ENCODE results near the gene NUDT1. TPM values are rescaled to one million over a fixed set of nuclear protein-coding genes. Genes with fewer than 3 reads are reported as not detected.

Gene NUDT1
- total RNA-seq, 1 donor from 2014 or later = 2.2 TPM

DNA sequence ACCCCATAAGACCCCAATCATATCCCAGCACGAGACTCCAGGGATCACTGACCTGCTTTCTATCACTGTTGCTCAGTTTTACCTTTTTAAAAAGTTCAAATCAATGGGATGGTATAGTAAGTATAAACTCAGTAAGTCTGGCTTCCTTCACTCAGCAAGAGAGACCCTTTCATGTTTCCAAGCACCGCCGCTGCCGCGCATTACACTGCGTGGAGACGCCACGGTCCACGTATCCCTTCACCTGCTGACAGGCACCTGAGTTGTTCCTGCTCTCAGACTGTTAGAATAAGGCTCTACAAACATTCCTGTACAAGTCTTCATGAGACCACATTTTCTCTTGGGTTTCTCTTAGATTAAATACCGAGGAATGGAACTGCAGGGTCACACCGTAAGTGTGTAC is 37.6 kb upstream of the NUDT1 start:
- DNase-seq (ENCODE audit: low spot score) (no peak), ATAC-seq (no peak)

DNA sequence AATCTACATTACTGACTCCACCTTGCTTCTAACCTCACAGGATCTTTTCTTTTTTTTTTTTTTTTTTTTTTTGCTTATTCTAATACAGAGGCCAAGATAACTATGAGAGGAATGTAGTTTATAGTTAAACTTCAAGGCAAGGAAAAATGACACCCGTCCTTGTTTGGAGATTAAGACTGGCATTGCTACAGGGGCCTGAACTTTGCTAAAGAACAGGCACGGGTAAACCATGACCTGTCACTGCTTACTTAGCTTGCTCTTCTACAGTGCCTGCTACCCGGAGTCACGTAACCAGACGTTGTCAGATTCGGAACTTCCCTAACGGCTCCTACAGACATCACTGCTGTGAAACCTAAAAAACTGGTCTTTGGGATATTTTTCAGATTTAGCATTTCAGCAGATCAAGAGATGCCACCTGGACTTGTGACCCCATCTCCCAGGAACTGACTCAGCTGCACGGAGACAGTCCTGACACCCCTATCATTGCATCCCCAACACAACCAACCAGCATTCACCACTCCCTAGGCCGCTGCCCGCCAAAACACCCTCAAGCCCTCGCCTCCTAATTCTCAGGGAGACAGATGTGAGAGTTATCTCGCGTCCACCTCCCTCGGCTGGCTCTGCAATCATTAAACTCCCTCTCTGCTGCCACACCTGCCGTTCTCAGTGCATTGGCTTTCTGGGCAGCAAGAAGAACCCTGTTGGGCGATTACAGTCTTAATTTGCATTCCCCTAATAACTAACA is 36.8 kb upstream of the NUDT1 start:
- ATAC-seq (no peak), DNase-seq (ENCODE audit: low spot score) (no peak)

DNA sequence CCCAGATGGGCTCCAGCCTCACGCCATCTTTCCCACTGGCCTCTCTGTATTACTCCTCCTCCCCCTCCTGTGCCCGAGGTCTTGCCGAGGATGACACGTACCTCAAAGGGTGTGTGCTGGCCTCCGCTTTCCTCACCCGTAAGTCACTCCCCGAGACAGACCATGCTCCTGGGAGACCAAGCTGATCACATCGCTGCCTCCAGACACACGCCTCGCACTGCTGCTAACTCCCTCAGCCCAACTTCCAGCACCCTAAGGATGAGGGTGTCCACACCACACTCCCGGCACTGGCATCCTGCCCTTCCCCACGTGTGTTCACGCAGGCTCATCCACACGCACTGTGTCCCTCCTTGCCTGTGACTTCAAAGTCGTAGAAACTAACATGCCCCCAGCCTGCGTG is 33.3 kb upstream of the NUDT1 start:
- no peak for ATAC-seq
- no peak for DNase-seq (ENCODE audit: low spot score)

DNA sequence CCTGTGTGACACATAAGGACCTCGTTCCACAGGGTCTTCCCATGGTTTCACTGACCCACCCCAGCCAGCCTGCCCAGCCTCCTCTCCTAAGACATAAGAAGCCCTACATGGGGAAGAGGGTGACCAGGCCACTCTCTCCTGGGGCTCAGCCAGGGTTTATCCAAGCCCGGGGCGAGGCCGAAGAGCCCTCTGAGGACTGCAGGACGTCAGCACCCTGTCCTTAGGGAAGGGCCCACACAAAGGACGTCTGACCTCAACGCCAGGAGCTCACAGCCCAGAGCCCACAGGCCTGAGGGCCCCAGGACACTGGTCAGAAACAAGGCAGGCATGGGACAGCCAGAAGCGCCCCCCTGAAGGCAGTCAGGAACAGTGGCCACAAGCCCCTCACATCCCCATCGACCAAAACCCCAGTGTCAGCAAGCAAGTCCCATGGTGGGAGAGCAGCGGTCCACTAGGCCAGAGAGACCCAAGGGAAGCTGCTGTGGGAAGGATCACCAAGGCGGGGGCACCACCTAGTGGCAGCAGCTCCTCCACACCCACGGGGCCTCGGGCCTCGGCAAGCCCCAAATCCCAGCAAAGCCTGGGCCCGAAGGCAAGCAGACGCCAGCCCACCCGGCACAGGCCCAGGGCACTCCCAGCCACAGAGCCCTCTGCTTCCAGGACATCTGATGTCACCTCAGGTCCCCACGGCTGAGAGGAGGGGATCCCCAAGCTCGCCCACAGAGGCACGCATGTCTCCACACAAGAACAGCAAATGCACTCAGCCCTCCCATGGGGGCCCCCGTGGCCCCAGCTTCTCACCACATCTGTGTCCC is 32.7 kb upstream of the NUDT1 start:
- ATAC-seq (peak; percentile 91), DNase-seq (ENCODE audit: low spot score) (peak; percentile 58)

DNA sequence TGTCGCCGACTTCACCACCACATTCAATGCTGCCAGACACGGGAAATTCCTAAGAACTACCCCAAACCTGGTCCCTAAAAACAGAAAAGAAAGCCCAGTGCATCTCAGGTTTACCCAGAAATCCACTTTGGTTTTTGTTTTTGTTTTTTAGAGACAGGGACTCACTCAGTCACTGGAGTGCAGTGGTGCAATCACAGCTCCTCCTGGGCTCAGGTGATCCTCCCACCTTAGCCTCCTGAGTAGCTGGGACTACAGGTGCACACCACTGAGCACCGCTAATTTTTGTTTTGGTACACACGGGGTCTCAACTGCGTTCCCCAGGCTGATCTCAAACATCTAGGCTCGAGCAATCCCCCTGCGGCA is 32.1 kb upstream of the NUDT1 start:
- ATAC-seq = no peak
- DNase-seq (ENCODE audit: low spot score) = no peak

DNA sequence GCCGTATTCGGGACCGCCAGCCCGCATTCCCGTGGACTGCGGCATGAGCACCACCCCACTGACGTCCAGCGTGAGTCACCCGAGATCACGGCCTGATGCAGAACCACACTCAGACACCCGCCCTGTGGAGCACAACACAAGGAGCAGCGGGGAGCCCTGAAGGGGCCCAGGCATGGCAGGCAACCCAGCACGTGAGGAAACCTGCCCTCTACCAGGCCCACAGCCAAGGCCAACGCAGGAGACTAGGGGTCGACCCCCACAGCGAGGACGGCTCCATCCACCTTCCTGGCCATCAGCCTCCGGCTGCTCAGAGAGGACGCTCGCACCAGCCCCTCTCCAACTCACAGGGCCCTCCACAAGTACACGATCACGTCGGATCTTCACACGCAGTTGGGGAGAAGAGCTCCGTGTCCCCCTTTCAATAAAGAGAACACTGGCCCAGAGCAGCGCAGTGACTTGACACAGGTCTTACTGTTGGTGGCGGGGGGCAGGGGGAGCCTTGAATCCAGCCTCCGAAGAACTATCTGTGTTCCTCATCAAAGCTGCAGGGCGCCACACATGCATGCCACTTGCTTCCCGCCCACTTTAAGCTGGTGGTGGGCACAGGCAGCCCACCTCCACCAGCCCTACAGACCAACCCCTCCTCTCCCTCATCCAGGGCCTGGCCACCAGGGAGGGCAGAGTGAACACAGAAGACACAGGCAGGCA is 31.3 kb upstream of the NUDT1 start:
- DNase-seq (ENCODE audit: low spot score) (no peak), ATAC-seq (no peak)

DNA sequence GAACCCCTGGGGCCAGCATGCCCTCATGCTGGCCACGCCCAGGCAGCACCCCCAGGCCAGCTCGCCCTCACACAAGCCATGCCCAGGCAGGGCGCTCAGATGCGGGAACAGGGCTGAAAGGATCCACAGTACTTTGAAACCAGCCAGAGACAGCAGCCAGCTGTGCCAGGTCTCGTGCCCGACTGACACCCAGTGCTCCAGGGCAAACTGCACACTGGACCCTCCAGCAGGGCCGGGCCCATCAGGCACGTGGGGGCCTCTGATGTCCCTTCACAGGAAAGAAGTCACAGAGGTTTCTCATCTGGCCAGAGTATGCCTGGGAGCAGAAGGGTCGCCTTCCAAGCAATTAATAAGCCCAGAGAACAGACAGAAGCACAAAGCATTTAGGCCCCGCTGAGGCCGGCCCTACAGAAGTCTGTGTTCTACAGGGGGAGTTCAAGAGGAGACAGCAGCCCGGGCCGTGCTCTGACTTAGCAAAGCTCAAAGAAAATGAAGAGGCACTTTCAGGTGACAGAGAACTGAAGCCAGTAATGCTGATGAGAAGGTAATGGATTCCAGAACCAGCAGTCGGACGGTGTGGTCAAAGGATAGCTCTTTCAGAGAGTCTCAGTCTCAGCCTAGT is 30.7 kb upstream of the NUDT1 start:
- DNase-seq (ENCODE audit: low spot score) = no peak
- ATAC-seq = no peak

DNA sequence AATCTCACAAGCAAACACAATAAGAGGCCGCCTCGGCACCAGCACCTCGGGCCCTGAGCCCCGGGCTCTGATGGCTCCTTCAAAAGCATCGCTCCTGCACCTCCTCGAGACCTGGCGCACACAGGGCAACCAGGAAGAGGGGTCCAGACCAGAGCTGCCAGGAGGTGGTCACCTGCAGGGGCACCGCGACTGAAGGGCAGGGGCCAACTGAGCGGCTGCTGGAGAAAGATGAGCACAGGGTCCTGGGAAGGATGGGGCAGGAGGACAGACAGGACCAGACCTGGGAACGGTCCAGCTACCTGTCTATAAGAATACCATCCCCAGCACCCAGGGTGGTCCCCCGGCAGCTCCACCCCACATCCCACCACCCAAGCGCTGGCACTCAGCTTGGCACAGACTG is 30.1 kb upstream of the NUDT1 start:
- ATAC-seq (no peak), DNase-seq (ENCODE audit: low spot score) (no peak)

DNA sequence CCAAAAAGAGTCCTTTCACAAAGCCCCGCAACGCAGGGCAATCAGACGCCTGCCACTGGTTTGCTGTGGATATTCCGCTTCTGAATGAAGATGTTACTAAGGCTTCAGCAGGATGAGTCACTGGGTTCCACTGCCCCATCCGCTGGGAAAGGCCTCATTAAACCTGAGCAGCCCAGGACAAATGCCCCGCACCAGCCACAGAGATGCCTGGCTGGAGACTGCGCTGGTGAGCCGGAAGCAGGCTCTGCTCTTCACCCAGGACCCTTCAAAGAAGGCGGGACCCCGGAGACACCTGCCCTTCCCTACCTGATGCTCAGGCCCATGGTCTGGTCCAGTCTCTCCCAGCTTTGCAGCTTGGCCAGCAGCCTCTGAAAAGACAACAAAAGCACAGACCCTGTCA is 29.1 kb upstream of the NUDT1 start:
- ATAC-seq = no peak
- no peak for DNase-seq (ENCODE audit: low spot score)

DNA sequence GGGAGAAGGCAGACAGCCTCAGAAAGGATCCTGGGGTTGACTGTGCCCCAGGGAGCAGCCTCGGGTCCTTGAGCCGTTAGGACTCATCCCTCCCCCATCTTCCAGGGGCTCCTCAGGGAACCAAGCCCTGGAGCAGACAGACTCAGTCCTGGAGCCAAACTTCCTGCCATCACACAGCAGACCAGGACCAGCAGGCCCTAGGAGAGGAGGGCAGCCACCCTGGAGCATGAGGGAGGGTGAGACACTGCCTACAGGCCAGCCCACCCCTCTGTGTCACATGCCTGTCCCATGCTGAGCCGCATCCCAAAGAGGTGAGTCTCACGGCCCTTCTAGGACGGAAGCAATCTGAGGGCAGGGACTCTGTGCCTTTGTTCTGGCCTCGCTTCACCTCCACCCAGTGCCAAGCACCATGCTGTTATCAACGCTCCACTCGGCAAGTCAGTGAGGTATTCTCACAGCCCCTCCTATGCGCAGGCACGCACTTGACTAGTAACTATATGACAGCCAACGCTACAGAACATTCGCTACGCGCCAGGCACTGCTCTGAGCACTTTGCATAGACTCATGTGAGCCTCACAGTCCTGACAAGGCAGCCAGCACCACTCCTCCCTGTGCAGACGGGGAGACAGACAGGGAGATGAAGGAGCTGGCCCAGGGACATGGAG is 28.3 kb upstream of the NUDT1 start:
- no peak for DNase-seq (ENCODE audit: low spot score)
- ATAC-seq = no peak

DNA sequence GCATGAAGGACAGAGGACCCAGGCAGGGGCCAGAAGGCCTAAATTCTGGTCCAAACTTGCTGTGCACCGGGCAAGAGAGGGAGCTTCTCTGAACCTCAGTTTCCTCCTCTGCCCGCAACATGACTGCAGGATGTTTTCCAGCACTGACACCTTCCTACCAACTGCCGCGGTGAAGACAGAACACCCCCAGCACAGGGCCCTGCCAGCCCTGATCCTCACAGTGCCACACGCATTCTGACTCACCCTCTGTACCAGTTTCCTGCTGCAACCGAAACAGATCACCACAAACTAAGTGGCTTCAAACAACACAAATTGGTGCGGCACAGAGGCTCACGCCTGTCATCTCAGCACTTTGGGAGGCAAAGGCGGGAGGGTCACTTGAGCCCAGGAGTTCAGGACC is 27.4 kb upstream of the NUDT1 start:
- no peak for DNase-seq (ENCODE audit: low spot score)

DNA sequence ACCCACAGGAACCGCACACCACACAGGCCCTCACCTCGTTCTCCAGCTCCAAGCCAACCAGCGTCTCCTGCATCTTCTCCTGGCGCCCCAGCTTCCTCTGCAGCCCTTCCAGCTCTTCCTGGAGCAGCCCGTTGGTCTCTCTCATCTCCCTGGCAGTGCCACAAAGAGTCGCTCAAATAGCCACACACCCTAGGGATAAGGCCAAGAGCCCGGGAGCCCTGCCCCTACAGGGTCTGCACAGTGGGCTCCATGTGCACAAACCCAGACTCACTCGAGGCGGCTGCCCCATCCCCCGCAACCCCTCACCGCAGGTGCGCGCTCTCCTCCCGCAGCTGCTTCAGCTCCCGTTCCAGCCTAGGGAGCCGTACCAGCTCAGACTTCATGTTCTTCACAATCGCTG is 26.2 kb upstream of the NUDT1 start:
- no peak for DNase-seq (ENCODE audit: low spot score)
- no peak for ATAC-seq

More for the DNA sequence above, 27.4 kb upstream of the NUDT1 start:
- no peak for ATAC-seq

DNA sequence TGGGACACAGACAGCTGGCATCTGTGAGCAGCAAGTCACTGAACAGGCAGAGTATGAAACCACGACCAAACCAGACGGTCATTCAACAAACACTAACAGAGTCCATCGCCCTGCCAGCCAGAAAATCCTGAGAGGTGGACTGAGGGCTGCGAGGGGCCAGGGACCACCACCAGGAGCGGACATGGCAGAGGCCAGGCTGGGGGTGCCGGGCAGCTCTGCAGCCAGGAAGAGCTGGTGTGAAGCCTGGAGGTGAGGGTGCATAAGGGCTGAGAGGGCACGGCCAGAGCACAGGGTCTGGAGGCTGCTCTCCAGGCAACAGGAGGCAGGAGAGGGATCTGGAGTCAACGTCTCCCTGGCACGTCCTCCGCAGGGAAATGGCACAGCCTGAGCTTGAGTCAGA is 24.8 kb upstream of the NUDT1 start:
- ATAC-seq (no peak), DNase-seq (ENCODE audit: low spot score) (no peak)

DNA sequence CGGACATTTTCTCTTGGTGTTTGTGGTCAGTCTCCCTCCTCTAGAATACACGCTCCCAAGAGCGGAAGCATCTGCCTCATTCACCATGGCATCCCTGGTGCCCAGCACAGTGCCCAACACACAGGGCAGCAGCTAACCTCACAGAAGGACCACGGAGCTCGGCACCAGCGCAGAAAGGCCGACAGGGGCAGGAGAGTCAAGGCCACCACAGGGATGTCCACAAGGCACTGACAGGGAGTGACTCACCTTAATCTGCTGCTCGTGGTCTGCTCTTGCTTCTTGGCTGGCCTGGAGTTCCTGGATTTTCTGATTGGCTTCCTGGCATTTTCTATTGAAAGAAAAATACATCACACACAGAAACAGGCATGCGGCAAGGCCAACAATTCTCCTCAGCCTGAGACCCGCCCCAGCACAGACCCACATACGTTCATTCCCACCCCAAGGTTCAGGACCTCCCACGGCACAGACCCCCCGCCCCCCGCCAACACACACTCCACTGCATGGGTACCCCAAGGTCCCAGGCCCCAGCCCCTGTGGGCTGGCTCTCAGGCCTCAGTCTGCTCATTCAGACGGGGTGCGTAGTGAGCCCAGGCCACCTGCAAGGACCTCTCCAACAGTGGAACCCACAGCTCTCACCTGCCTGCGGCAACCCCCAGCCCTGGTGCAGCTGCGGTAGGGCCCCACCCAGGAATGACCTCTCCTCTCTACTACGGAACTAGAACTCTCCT is 24.1 kb upstream of the NUDT1 start:
- DNase-seq (ENCODE audit: low spot score) (no peak), ATAC-seq (no peak)

DNA sequence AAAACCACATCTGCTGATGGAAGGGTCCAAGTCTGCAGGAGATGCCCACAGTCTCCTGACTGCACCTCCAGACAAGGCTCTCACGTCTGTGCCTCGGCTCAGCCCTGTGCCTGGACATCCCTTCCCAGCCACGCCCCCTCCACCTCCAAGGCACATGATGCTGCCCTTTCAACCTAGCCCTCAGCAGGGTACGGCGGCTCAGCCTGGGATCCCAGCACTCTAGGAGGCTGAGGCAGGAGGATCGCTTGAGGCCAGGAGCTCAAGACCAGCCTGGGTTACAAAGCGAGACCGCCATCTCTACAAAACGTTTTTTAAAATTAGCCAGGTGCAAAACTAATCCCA is 23.6 kb upstream of the NUDT1 start:
- ATAC-seq = no peak
- DNase-seq (ENCODE audit: low spot score) = no peak

DNA sequence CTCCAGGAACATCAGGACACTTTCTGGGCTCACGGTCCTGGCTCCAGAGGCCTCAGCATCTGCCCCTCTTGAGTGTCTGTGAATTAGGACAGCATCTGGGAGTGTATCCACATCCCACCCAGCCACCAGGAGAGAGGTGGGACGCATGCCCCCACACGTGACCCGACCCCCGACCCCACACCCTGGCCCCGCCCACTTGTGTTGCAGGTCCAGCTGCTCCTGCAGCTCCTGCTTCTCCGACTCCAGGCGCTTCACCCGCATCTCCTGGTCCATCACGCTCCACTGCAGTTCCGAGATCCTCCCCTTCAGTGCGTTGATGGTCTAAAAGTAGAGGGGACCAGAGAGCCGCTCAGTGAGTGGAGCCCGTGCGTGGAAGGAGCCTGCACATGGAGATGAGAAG is 22.9 kb upstream of the NUDT1 start:
- ATAC-seq (no peak), DNase-seq (ENCODE audit: low spot score) (no peak)

DNA sequence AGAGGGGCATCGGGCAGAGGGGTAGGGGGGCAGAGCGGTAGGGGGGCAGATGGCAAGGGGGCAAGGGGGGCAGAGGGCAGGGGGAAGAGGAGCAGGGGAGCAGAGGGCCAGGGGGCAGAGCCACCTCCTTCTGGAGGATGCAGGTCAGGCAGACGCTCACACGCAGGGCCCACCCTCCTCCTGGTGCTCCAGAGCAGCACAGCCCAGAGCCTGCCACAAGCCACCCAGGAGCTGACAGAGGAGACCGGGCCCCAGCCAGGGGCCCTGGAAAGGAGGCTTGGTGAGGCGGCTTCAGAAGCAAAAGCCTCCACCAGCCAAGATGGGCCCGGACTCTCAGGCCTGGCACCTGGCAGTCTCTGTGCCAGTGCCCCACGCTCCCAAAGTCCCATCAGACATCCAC is 22.4 kb upstream of the NUDT1 start:
- DNase-seq (ENCODE audit: low spot score) (no peak), ATAC-seq (no peak)

DNA sequence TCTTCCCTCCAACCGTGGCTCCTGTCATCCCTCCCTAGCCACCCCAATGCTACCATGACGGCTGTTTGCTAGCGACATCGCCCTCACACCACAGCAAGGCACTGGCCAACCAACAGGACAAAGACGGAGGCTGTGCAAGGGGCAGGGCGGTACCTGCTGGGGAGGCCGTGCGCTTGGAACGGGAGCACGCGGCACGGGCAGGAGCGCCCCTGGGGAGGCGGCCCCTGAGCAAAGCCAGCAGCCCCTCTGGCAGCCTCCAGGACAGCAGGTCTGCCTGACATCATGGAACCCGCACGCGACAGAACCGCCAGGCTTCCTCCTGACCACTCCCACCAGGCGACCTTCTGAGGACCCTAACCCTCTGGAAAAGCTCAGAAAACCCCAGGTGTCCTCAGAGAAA is 22.0 kb upstream of the NUDT1 start:
- ATAC-seq = no peak

DNA sequence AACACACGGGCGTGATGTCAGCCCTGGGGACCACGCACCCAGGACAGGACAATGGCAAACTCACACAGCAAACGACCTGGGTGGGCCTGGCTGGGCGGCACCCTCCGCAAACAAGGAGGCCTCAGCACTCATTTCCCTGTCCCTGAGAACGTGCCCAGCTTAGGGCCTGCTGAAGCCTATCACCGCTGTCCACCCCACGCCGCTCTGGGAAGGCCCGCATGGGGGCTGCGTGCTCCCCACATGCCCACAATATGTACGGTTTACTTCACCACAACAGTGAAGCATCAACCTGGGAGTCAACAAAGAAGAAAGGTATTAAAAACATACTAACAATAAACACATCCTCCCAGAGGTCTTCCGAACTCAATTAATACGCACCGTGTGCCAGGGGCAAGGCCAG is 21.5 kb upstream of the NUDT1 start:
- no peak for ATAC-seq
- no peak for DNase-seq (ENCODE audit: low spot score)

More for the DNA sequence above, 22.0 kb upstream of the NUDT1 start:
- DNase-seq (ENCODE audit: low spot score) = no peak

DNA sequence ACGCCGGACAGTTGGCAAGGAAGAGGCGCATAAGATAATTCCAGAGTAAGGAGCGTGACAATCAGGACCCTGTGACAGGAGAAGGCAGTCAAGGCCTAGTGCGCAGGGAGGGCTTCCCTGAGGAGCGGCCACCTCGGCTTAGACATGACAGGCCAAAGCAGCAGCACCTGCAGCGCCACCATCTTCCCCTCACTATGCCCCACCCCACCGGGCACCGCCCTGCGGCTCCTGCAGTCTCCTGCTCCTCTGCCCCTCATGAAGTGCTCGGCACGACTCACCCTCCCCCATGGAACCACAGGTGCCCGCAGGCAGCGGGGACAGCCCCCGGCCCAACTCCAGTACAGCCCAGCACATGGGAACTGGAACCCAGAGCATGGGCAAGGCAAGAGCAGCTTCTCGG is 21.1 kb upstream of the NUDT1 start:
- DNase-seq (ENCODE audit: low spot score) = no peak

More for the DNA sequence above, 21.1 kb upstream of the NUDT1 start:
- no peak for ATAC-seq

Data from left lobe of liver (tissue), 2 donors.